Osteoblast (primary cell): Measurements from ENCODE around the gene PIK3C2B. TPM values are rescaled to one million over a fixed set of nuclear protein-coding genes. Genes with fewer than 3 reads are reported as not detected.

Source experiments
- DNase-seq: peaks from one replicate; pipeline ENCODE4 v3.0.0; 2011; ENCODE audit warnings: low spot score, mixed read lengths; ENCODE audit not compliant: insufficient read length; ENCODE audit errors: missing footprints
- H2AFZ ChIP-seq: 2 replicates; pipeline ENCODE4 v1.6.0; 2011; ENCODE audit warnings: mild to moderate bottlenecking, low read length
- H3K27ac ChIP-seq: 2 replicates; pipeline ENCODE4 v1.5.1; 2011; ENCODE audit warnings: mild to moderate bottlenecking, low read depth, low read length, moderate library complexity
- H3K27me3 ChIP-seq: 2 replicates; pipeline ENCODE4 v1.6.0; 2012; ENCODE audit warnings: mild to moderate bottlenecking, control low read depth, inconsistent platforms, low read length, moderate library complexity; ENCODE audit not compliant: insufficient read depth
- H3K36me3 ChIP-seq: 2 replicates; pipeline ENCODE4 v1.5.1; 2011; ENCODE audit warnings: mild to moderate bottlenecking, low read length, control low read depth, moderate library complexity; ENCODE audit not compliant: insufficient read depth
- H3K4me1 ChIP-seq: 2 replicates; pipeline ENCODE4 v1.5.1; 2011; ENCODE audit warnings: mild to moderate bottlenecking, low read length, control low read depth, moderate library complexity; ENCODE audit not compliant: insufficient read depth
- H3K4me2 ChIP-seq: 2 replicates; pipeline ENCODE4 v1.6.0; 2011; ENCODE audit warnings: mild to moderate bottlenecking, low read length; ENCODE audit not compliant: insufficient read depth
- H3K4me3 ChIP-seq: fragments of 200-600 bp; sonication (generic); 3 replicates; pipeline ENCODE4 v1.5.1; 2012; ENCODE audit warnings: mild to moderate bottlenecking, low read length, inconsistent platforms; ENCODE audit not compliant: insufficient read depth
- H3K79me2 ChIP-seq: 2 replicates; pipeline ENCODE4 v1.6.0; 2012; ENCODE audit warnings: mild to moderate bottlenecking, low read length, control low read depth, inconsistent platforms; ENCODE audit not compliant: insufficient read depth
- H3K9me3 ChIP-seq: 2 replicates; pipeline ENCODE4 v1.5.1; 2011; ENCODE audit warnings: low read depth, low read length, control low read depth
- H4K20me1 ChIP-seq: 2 replicates; pipeline ENCODE4 v1.6.0; 2012; ENCODE audit warnings: mild to moderate bottlenecking, low read length, control low read depth; ENCODE audit not compliant: insufficient read depth
- total RNA-seq: library from RNA; depleted of rRNA; stranded (reverse); fragments of >200 nt; gene quantifications from 2 replicates; pipeline ENCODE4 v1.2.3, GENCODE V29; 2012
- TF ChIP-seq, protein P1 (sequence below): IDR thresholded peaks from 2 replicates; pipeline ENCODE4 v1.5.1; 2011; ENCODE audit warnings: mild to moderate bottlenecking, low read depth, low read length, moderate library complexity; ENCODE audit errors: extremely low read depth

Gene PIK3C2B
- total RNA-seq, 1 donor, result 0.36 TPM

- no peak overlapping the region for H2AFZ ChIP-seq
- peaks cover 24% of the 10 kb centered on the region for H3K27me3 ChIP-seq
- no peak overlapping the region for H3K4me2 ChIP-seq
- no peaks in the 10 kb centered on the region for H3K9me3 ChIP-seq
- TF ChIP-seq, protein P1, sequence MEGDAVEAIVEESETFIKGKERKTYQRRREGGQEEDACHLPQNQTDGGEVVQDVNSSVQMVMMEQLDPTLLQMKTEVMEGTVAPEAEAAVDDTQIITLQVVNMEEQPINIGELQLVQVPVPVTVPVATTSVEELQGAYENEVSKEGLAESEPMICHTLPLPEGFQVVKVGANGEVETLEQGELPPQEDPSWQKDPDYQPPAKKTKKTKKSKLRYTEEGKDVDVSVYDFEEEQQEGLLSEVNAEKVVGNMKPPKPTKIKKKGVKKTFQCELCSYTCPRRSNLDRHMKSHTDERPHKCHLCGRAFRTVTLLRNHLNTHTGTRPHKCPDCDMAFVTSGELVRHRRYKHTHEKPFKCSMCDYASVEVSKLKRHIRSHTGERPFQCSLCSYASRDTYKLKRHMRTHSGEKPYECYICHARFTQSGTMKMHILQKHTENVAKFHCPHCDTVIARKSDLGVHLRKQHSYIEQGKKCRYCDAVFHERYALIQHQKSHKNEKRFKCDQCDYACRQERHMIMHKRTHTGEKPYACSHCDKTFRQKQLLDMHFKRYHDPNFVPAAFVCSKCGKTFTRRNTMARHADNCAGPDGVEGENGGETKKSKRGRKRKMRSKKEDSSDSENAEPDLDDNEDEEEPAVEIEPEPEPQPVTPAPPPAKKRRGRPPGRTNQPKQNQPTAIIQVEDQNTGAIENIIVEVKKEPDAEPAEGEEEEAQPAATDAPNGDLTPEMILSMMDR, result no peak
- no peak overlapping the region for H3K4me3 ChIP-seq
- H3K36me3 ChIP-seq, result no peaks in the 10 kb centered on the region
- H3K27ac ChIP-seq, result no peak overlapping the region
- no peaks in the 10 kb centered on the region for H4K20me1 ChIP-seq
- DNase-seq, result no peak
- H3K4me1 ChIP-seq, result no peaks in the 10 kb centered on the region
- H3K79me2 ChIP-seq, result no peaks in the 10 kb centered on the region
Measured at GRCh38 chr1:204502241-204502640, 7.6 kb upstream of the PIK3C2B start.

DNA sequence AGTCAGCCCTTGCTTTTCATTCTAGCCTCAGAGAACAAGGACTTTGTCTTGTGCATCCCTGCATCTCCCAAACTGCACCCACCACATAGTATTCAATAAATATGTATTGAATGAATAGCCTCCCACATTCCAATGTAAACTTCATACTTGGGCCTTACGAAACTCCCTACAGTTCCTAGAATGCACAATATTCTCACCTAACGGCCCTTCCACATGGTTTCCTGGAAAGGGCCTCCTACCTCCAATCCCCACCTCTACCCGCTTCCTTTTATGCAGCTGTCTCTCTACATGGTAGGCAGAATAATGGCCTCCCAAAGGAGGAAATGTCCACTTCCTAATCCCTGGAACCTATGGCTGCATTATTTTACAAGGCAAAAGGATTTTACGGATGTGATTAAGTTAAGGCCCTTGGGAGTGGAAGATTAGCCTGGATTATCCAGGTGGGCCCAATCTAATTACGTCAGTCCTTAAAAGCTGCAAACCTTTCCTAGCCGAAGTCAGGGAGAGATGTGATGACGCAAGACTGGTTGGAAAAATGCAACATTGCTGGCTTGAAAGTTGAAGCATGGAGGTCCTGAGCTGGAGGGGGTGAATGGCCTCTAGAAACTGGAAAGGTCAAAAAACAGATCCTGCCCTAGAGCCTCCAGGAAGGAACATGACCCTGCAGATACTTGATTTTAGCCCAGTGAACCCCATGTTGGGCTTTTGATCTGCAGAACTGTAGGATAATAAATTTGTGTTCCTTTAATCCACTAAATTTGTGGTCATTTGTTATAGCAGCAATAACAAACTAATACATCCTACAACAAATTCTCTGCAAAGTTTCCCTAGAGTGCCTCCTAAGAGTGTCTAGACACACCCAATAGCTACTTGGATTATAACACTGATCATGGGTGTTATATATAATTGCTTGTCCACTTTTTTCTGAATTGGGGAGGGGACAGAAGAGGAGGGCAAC lies 5.2 kb upstream of the PIK3C2B start:
- H3K79me2 ChIP-seq, result no peaks in the 10 kb centered on the region
- TF ChIP-seq, protein P1, result no peak
- no peak for DNase-seq
- no peaks in the 10 kb centered on the region for H4K20me1 ChIP-seq
- no peak overlapping the region for H3K4me2 ChIP-seq
- H3K9me3 ChIP-seq, result no peaks in the 10 kb centered on the region
- H3K4me1 ChIP-seq, result peaks cover 3% of the 10 kb centered on the region
- H3K4me3 ChIP-seq, result no peak overlapping the region
- no peak overlapping the region for H3K27ac ChIP-seq
- H2AFZ ChIP-seq, result no peak overlapping the region
- H3K36me3 ChIP-seq, result no peaks in the 10 kb centered on the region
- peaks cover 44% of the 10 kb centered on the region for H3K27me3 ChIP-seq

GRCh38 chr1:204498981-204499380 lies 4.4 kb upstream of the PIK3C2B start:
- Histone ChIP-seq H3K9me3 (no peaks in the 10 kb centered on the region), H4K20me1 (no peaks in the 10 kb centered on the region), H3K27ac (no peak overlapping the region), H2AFZ (no peak overlapping the region), H3K4me1 (peaks cover 9% of the 10 kb centered on the region), H3K27me3 (peaks cover 49% of the 10 kb centered on the region), H3K4me3 (no peak overlapping the region), H3K79me2 (no peaks in the 10 kb centered on the region), H3K4me2 (no peak overlapping the region), H3K36me3 (no peaks in the 10 kb centered on the region)
- TF ChIP-seq, protein P1, result no peak
- DNase-seq, result no peak

GRCh38 chr1:204495777-204496176 lies 1.2 kb upstream of the PIK3C2B start:
- DNase-seq, result no peak
- Histone ChIP-seq H3K27ac (no peak overlapping the region), H3K27me3 (peaks cover 71% of the 10 kb centered on the region), H3K4me3 (no peak overlapping the region), H3K4me2 (no peak overlapping the region), H4K20me1 (no peaks in the 10 kb centered on the region), H3K79me2 (no peaks in the 10 kb centered on the region), H2AFZ (no peak overlapping the region), H3K9me3 (no peaks in the 10 kb centered on the region), H3K36me3 (no peaks in the 10 kb centered on the region), H3K4me1 (peaks cover 16% of the 10 kb centered on the region)
- TF ChIP-seq, protein P1, result no peak
